CD14-positive monocyte (primary cell): ENCODE results near the gene TFPI. TPM values are rescaled to one million over a fixed set of nuclear protein-coding genes. Genes with fewer than 3 reads are reported as not detected.

Source experiments
- DNase-seq, 3 donors: peaks; one replicate each; pipeline ENCODE4 v3.0.0-alpha.2; 2011 to 2022
- H2AFZ ChIP-seq: 2 replicates; pipeline ENCODE4 v1.6.0; 2012; ENCODE audit warnings: mild to moderate bottlenecking, low read depth, low read length, inconsistent platforms; ENCODE audit not compliant: insufficient read depth, poor library complexity, severe bottlenecking
- H3K27ac ChIP-seq, 2 donors: 1 replicate in 1 of 2; 2 replicates in 1 of 2; pipeline ENCODE4 v1.5.1; 2012 to 2013; ENCODE audit warnings: low read length in 2 of 2, control low read depth in 1 of 2, inconsistent platforms in 1 of 2, low read depth in 1 of 2, mild to moderate bottlenecking in 1 of 2
- H3K27me3 ChIP-seq, 2 donors: one replicate each; pipeline versions ENCODE4 v1.6.0 to v1.6.1; 2011 to 2013; ENCODE audit warnings: low read length in 2 of 2; ENCODE audit not compliant: control insufficient read depth in 2 of 2, insufficient read depth in 2 of 2
- H3K36me3 ChIP-seq, 2 donors: replicated peaks in 1 of 2; 1 replicate in 1 of 2; 2 replicates in 1 of 2; pipeline versions ENCODE4 v1.5.1 to v1.6.1; 2012 to 2013; ENCODE audit warnings: low read length in 2 of 2, control low read depth in 1 of 2, inconsistent platforms in 1 of 2, mild to moderate bottlenecking in 1 of 2; ENCODE audit not compliant: insufficient read depth in 2 of 2, control insufficient read depth in 1 of 2
- H3K4me1 ChIP-seq, 2 donors: 1 replicate in 1 of 2; 2 replicates in 1 of 2; pipeline versions ENCODE4 v1.5.1 to v1.6.1; 2012 to 2013; ENCODE audit warnings: low read length in 2 of 2, control low read depth in 1 of 2, inconsistent platforms in 1 of 2, mild to moderate bottlenecking in 1 of 2, moderate library complexity in 1 of 2; ENCODE audit not compliant: insufficient read depth in 2 of 2, control insufficient read depth in 1 of 2
- H3K4me2 ChIP-seq: replicated peaks from 2 replicates; pipeline ENCODE3; 2012; ENCODE audit warnings: low read length, moderate library complexity, mild to moderate bottlenecking; ENCODE audit not compliant: poor library complexity, severe bottlenecking; ENCODE audit errors: extremely low read depth
- H3K4me3 ChIP-seq, 3 experiments: fragments of 200-600 bp in 1 of 3; sonication (generic) in 1 of 3; replicated peaks in 1 of 3; 1 replicate in 2 of 3; 2 replicates in 1 of 3; pipeline ENCODE4 v1.5.1; 2011 to 2013; ENCODE audit warnings: low read length in 3 of 3, mild to moderate bottlenecking in 3 of 3, control low read depth in 2 of 3, low read depth in 2 of 3, inconsistent platforms in 1 of 3, moderate library complexity in 1 of 3
- H3K79me2 ChIP-seq: 2 replicates; pipeline ENCODE4 v1.6.0; 2012; ENCODE audit warnings: mild to moderate bottlenecking, control low read depth, inconsistent platforms, low read length, moderate library complexity; ENCODE audit not compliant: insufficient read depth
- H3K9ac ChIP-seq: 2 replicates; pipeline ENCODE4 v1.6.0; 2017; ENCODE audit warnings: low read length, mild to moderate bottlenecking; ENCODE audit not compliant: insufficient read depth, poor library complexity, severe bottlenecking
- H3K9me3 ChIP-seq, 2 donors: replicated peaks in 1 of 2; 1 replicate in 1 of 2; 2 replicates in 1 of 2; pipeline versions ENCODE4 v1.5.1 to v1.6.1; 2012 to 2013; ENCODE audit warnings: low read length in 2 of 2, control low read depth in 1 of 2; ENCODE audit not compliant: control insufficient read depth in 1 of 2, insufficient read depth in 1 of 2
- H4K20me1 ChIP-seq: 2 replicates; pipeline ENCODE4 v1.6.0; 2012; ENCODE audit warnings: mild to moderate bottlenecking, low read length, control low read depth, moderate library complexity; ENCODE audit not compliant: insufficient read depth
- H3K27ac Mint-ChIP-seq, 7 donors: one replicate each; pipeline ENCODE4 v1.8.0; 2020; ENCODE audit warnings: mild to moderate bottlenecking in 7 of 7, mixed read lengths in 7 of 7, moderate library complexity in 6 of 7, inconsistent platforms in 2 of 7
- H3K27me3 Mint-ChIP-seq, 3 donors: one replicate each; pipeline ENCODE4 v1.8.0; 2021 to 2022; ENCODE audit warnings: low read depth in 3 of 3, mild to moderate bottlenecking in 3 of 3, mixed read lengths in 3 of 3, moderate library complexity in 3 of 3, inconsistent platforms in 1 of 3
- H3K36me3 Mint-ChIP-seq, 2 donors: one replicate each; pipeline ENCODE4 v1.8.0; 2020; ENCODE audit warnings: mixed read lengths in 2 of 2, inconsistent platforms in 1 of 2, mild to moderate bottlenecking in 1 of 2
- H3K4me1 Mint-ChIP-seq: one replicate; pipeline ENCODE4 v1.8.0; 2020; ENCODE audit warnings: mild to moderate bottlenecking, mixed read lengths
- H3K4me3 Mint-ChIP-seq, 2 donors: one replicate each; pipeline ENCODE4 v1.8.0; 2020; ENCODE audit warnings: mild to moderate bottlenecking in 2 of 2, mixed read lengths in 2 of 2, moderate library complexity in 1 of 2
- H3K9me3 Mint-ChIP-seq, 7 donors: one replicate each; pipeline ENCODE4 v1.8.0; 2020 to 2022; ENCODE audit warnings: mixed read lengths in 7 of 7, mild to moderate bottlenecking in 6 of 7, moderate library complexity in 6 of 7, inconsistent platforms in 2 of 7
- CTCF ChIP-seq: fragments of 200-600 bp; IDR thresholded peaks from one replicate; pipeline ENCODE4 v1.8.0; 2022; ENCODE audit warnings: antibody characterized with exemption, mild to moderate bottlenecking
- WGBS: methylation state at CpG from one replicate; pipeline ENCODE4 v1.1.5; 2013; ENCODE audit warnings: missing lambda C conversion rate; ENCODE audit not compliant: insufficient coverage; 5-methylcytosine and 5-hydroxymethylcytosine counted together
- intact Hi-C, 2 donors: fragments of 100-400 bp; cut with micrococcal nuclease; formaldehyde crosslinking; loops; one replicate each; pipeline versions ENCODE4 v1.15.0 to v1.15.1; 2023
- polyA plus RNA-seq, 3 donors: library from polyadenylated mRNA; depleted of rRNA in 1 of 3; unstranded in 2 of 3; stranded (reverse) in 1 of 3; fragments of 300-500 nt in 2 of 3; fragments of >200 nt in 1 of 3; fragmentation: Illumina TruSeq in 2 of 3; gene quantifications; 1 replicate in 2 of 3; 2 replicates in 1 of 3; pipeline ENCODE4 v1.2.3, GENCODE V29; 2012 to 2021

The TFPI gene
- polyA plus RNA-seq, 3 donors: 0.46 TPM; not detected in 2

GRCh38 chr2:187445051-187445450, 109.2 kb downstream of the TFPI start:
- Histone ChIP-seq H4K20me1 (no peaks in the 10 kb centered on the region), H3K36me3 (no peaks in the 10 kb centered on the region), H3K4me3 (no peak overlapping the region), H3K4me2 (no peak overlapping the region), H3K27ac (no peak overlapping the region), H3K9me3 (no peaks in the 10 kb centered on the region), H3K4me1 (peaks cover 7 to 25% of the 10 kb centered on the region in 2 donors), H3K27me3 (no peaks in the 10 kb centered on the region), H2AFZ (no peak overlapping the region), H3K9ac (no peak overlapping the region), H3K79me2 (no peaks in the 10 kb centered on the region)
- Mint-ChIP-seq H3K36me3 (peaks cover 0 to 3% of the 10 kb centered on the region in 2 donors), H3K4me3 (no peak overlapping the region), H3K27me3 (no peaks in the 10 kb centered on the region), H3K27ac (no peak overlapping the region), H3K9me3 (no peaks in the 10 kb centered on the region), H3K4me1 (peaks cover 19% of the 10 kb centered on the region)
- WGBS: no CpG with 5 or more reads among the region's 6 CpGs
- intact Hi-C loops: no loop called here
- no peak for TF ChIP-seq CTCF
- no peak for DNase-seq

GRCh38 chr2:187442778-187443177, 111.5 kb downstream of the TFPI start:
- H3K79me2 ChIP-seq: no peaks in the 10 kb centered on the region
- no peak overlapping the region for H3K4me2 ChIP-seq
- TF ChIP-seq CTCF: no peak

More at GRCh38 chr2:187442778-187443177, 111.5 kb downstream of the TFPI start:
- no peaks in the 10 kb centered on the region for H3K9me3 Mint-ChIP-seq
- H3K27me3 Mint-ChIP-seq: no peaks in the 10 kb centered on the region
- intact Hi-C loops: no loop called here
- Histone ChIP-seq H3K4me1 (peaks cover 2 to 16% of the 10 kb centered on the region in 2 donors), H3K27ac (no peak overlapping the region), H3K9ac (no peak overlapping the region), H2AFZ (no peak overlapping the region), H4K20me1 (no peaks in the 10 kb centered on the region), H3K36me3 (no peaks in the 10 kb centered on the region), H3K4me3 (no peak overlapping the region), H3K9me3 (no peaks in the 10 kb centered on the region), H3K27me3 (no peaks in the 10 kb centered on the region)
- peaks cover 18% of the 10 kb centered on the region for H3K4me1 Mint-ChIP-seq
- peak in 1 of 3 donors; percentile 30 for DNase-seq
- H3K4me3 Mint-ChIP-seq: no peak overlapping the region
- H3K27ac Mint-ChIP-seq: no peak overlapping the region
- no CpG with 5 or more reads among the region's 2 CpGs for WGBS
- H3K36me3 Mint-ChIP-seq: peaks cover 0 to 4% of the 10 kb centered on the region in 2 donors
